HG02610 (cell line): ENCODE data around the gene OGFR.
A peak's percentile ranks its signal among the peaks of the same experiment; 100 is the strongest.

Experiments used
- ATAC-seq: cut with Tn5 transposase; IDR thresholded peaks from one replicate; pipeline ENCODE4 v1.9.1; 2021; ENCODE audit warnings: mild to moderate bottlenecking, moderate library complexity; ENCODE audit not compliant: unreplicated experiment

OGFR gene, protein sequence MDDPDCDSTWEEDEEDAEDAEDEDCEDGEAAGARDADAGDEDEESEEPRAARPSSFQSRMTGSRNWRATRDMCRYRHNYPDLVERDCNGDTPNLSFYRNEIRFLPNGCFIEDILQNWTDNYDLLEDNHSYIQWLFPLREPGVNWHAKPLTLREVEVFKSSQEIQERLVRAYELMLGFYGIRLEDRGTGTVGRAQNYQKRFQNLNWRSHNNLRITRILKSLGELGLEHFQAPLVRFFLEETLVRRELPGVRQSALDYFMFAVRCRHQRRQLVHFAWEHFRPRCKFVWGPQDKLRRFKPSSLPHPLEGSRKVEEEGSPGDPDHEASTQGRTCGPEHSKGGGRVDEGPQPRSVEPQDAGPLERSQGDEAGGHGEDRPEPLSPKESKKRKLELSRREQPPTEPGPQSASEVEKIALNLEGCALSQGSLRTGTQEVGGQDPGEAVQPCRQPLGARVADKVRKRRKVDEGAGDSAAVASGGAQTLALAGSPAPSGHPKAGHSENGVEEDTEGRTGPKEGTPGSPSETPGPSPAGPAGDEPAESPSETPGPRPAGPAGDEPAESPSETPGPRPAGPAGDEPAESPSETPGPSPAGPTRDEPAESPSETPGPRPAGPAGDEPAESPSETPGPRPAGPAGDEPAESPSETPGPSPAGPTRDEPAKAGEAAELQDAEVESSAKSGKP

DNA sequence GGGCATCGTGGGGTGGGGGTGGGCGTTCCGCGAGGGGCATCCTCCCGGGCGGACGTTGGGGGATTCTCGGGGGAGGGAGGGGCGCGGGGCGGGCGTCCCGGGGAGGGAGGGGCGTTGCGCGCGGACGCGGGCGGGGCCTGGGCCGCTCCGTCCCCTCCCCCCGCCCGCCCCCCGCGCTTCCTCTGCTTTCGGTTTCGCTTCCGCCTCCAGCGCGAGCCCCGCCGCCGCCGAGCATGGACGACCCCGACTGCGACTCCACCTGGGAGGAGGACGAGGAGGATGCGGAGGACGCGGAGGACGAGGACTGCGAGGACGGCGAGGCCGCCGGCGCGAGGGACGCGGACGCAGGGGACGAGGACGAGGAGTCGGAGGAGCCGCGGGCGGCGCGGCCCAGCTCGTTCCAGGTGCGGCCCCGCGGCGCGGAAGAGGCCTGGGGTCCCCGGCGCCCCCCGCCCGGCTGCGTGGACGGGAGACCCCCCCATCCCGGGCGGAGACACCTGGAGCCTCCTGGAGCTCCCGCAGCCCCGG is at the start of gene OGFR:
Gene OGFR (plus strand): TSS at position 209 of the 528 bp plus-strand sequence. CDS start 25 bp downstream, at position 234.
- peak; percentile 33 for ATAC-seq

DNA sequence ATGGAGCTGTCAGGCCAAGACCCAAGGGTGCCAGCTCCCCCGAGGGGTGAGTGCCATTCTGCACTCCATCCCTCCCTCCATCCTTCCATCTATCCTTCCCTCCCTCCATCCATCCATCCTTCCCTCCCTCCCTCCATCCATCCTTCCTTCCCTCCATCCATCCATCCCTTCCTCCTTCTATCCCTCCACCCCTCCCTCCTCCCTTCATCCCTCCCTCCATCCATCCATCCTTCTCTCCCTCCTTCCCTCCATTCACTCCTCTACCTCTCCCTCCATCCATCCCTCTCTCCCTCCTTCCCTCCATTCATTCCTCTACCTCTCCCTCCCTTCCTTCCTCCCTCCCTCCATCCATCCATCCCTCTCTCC is 49.7 kb upstream of the OGFR start:
- ATAC-seq = no peak

DNA sequence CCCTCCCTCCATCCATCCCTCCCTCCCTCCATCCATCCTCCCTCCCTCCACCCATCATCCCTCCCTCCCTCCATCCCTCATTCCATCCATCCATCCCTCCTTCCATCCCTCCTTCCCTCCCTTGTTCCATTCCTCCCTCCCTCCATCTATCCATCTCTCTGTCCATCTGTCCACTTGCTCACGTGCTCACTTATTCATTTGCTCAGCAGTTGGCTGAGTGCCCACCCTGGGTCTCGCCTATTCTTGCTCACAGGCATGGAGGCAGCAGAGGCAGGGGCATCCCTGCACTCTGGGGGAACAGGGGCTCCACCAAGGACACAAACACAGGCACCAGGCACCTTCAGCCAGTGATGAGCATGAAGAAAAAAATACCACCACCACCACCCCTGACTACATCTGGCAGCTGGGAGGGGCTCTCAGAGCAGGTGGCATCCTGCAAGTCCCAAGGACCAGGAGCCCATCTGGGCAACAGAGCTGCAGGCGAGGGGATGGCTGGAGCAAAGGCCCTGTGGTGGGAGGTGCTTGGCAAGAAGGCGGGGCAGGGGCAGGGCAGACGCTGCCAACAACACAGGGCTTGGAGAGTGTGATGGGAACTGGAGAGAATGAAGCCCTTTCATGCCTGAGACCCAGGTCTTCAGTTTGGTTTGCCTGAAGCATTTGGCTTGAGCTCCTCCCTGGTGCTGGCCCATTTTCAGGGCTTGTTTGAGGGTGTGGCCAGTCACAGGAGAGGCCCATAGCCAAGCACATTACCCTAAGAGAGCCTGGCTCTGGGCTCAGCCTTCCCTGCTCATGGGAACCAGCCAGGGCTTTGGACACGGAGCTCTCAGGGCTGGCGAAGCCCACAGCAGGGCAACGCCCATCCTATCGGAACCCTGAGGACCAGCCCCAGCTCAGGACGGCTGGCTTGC is 48.6 kb upstream of the OGFR start:
- ATAC-seq = no peak

DNA sequence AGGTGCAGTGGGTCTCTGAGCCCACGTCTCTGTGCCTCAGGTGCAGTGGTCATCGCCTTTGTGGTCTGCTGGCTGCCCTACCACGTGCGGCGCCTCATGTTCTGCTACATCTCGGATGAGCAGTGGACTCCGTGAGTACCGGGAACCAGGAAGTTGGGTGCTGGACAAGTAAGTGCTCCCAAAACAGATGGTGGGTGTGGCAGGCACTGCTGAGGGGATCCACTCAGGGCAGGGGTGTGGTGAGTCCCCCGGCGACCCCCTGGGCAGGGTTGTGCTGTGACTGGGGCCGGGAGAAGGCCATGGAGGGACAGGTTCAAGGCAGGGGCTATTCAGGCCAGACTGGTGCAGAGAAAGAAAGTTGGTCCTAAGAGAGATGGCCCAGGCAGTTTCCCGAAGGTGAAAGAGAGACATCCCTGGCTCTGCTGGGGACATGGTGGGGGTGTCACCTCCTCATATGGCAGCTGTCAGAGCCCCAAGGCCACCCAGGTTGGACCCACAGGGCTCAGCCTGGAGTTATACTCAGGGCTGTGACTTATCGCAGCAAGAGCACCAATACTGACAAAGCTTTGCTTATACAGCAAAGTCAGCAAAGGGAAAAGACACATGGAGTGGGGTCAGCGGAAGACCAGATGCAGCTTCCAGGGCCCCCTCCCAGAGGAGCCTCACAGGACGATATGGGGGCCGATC is 46.3 kb upstream of the OGFR start:
- ATAC-seq = no peak

DNA sequence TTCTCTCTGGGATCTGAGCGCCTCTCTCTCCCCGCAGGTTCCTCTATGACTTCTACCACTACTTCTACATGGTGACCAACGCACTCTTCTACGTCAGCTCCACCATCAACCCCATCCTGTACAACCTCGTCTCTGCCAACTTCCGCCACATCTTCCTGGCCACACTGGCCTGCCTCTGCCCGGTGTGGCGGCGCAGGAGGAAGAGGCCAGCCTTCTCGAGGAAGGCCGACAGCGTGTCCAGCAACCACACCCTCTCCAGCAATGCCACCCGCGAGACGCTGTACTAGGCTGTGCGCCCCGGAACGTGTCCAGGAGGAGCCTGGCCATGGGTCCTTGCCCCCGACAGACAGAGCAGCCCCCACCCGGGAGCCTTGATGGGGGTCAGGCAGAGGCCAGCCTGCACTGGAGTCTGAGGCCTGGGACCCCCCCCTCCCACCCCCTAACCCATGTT is 44.6 kb upstream of the OGFR start:
- no peak for ATAC-seq

DNA sequence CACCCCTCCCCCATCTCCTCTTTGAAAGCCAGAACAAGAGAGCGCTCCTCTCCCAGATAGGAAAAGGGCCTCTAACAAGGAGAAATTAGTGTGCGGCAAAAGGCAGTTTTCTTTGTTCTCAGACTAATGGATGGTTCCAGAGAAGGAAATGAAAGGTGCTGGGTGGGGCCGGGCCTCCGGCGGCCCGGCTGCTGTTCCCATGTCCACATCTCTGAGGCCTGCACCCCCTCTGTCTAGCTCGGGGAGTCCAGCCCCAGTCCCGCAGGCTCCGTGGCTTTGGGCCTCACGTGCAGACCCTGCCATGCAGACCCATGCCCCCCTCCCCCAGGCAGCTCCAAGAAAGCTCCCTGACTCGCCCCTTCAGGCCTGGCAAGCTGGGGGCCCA is 44.2 kb upstream of the OGFR start:
- ATAC-seq = no peak

DNA sequence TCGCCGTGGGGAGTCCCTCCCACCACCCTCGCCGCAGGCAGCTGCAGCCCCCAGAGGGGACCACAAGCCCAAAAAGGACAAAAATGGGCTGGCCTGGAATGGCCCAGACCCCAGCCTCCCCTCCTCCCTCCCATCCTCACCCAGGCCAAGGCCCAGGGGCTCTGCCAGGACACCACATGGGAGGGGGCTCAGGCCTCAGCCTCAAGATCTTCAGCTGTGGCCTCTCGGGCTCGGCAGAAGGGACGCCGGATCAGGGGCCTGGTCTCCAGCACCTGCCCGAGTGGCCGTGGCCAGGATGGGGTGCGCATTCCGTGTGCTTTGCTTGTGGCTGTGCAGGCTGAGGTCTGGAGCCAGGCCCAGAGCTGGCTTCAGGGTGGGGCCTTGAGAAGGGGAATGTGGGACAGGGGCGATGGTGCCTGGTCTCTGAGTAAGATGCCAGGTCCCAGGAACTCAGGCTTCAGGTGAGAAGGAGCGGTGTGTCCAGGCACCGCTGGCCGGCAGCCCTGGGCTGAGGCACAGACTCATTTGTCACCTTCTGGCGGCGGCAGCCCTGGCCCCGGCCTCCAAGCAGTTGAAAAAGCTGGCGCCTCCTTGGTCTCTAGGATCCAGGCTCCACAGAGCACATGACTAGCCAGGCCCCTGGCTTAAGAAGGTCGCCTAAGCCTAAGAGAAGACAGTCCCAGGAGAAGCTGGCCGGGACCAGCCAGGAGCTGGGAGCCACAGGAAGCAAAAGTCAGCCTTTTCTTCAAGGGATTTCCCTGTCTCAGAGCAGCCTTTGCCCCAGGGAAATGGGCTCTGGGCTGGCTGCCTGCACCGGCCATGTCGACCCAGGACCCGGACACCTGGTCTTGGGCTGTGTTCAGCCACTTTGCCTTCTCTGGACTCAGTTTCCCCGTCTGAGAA is 43.5 kb upstream of the OGFR start:
- ATAC-seq = no peak

DNA sequence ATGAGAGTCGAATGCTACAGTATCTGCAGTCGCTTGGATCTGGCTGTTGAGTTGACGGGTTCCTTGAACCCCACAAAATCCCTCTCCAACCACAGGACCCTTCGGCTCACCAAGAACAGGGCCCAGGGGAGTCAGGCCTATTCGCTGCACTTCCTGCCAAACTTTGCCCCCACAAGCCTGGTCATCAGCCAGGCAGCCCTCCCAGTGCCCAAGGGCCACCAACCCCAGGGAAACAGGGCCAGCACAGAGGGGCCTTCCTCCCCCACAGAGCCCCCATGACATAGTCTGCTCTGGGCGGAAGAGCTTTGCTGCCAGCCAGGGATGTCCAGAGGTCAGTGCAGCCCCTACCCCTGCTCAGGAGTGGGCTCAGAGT is 42.9 kb upstream of the OGFR start:
- ATAC-seq = no peak

DNA sequence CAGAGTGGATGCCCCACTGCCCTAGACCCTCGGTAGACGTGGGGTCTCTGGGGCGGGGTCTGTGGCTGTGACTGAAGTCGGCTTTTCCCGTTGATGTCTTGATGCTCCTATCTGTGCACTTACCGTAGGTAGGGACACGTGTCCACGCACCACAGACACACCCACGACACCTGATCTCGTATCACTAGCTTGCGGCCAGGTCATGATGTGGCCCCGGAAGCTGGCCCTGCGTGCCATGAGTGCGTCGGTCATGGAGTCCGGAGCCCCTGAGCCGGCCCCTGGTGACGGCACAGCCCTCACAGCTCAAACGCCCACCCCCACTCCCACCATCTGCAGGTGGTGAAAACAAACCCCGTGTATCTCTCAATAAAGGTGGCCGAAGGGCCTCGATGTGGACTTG is 42.3 kb upstream of the OGFR start:
- ATAC-seq = no peak

DNA sequence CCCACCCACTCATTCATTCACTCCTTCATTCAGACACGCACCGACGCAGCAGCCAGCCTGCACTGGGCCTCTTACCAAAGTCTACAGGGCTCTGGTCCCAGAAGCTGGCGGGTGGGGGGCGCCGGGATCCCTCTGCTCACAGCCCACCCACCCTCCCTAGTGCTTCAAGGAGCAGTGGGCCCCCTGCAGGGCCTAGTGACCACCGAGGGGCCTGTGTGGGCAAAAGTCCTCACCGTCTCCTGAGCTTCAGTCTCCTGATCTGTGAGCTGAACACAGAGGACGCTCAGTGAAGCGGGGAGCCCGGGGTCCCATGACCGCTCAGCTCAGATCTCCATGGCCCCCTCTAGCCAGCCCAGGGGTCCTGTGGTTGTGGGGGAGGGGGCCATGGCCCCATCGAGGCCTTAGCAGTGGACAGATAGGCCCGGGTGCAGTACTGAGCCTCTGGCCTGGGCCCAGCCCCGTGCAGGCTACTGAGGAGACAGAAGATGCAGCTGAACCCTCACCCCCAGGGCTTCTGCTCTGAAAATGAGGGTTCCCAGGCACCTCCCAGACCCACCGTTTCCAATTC is 41.8 kb upstream of the OGFR start:
- no peak for ATAC-seq

DNA sequence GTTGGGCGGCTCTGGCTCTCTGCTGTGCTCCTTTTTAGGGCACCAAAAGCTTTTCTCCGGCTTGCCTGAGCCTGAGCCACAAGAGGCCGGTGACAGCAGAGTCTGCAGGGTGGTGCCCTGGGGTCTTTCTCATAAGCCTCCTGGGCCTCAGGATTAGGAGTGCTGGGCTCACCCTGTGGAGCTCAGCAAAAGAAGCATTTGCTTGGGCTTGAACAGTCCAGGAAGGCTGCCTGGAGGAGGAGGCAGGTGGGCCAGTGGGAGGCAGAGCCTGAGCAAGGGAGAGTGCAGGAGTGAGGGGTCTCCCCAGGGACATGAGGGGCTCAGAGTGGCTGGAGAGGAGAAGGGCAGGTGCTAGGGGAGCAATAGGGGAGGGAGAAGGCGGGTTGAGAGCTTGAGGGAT is 41.2 kb upstream of the OGFR start:
- no peak for ATAC-seq

DNA sequence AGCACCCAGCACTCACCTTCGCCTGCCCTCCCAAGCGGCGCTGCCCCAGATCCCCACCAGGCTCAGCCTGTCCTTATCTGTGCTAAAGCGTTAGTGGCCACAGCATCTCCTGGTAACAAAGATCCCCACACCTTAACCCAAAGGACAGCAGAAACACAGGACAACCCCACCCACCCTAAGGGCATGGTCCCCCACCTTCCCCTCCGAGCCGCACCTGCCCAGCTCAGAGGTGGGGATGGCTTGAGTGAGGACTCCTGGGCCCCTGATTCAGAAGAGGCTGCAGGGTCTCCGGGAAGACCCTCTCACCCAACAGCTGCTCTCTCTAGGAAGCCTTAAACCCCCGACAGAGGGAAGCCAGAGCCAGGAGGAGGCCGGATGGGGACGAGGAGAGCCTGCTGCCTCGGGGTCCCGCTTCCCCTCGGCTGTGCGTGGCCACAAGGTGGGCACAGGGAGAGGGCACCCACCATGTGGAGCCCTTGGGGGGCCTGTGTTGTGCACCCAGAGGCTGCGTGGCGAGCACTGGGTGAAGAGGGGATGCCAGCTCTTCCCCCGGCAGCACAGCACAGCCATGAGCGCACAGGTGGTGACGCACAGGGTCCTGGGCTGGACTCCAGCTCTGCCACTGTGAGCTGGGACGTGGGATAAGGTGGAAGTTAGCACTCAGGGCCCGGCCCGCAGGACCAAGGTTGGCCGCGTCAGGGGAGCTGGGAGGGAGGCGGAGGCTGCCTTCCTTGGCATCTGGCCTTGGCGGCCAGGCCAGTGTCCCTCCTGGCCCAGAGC is 40.3 kb upstream of the OGFR start:
- ATAC-seq = no peak

DNA sequence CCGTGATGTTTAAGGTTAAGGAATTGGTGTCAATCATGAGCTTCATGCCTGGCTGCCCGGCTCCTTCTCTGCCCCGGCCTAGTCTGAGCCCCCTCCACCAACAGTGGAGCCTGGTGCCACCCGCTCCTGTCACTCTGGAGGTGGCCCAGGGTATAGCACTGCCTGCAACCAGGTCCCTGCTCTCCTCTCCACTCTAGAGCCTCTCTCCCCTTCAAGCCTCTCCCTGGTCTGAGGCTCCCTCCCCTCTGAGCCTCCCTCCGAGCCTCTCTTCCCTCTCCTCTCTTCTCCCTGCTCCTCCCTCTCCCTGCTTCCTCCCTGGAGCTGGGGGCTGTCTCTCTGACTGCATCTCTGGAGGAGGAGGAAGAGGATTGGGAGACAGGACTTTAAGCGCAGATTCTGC is 39.6 kb upstream of the OGFR start:
- no peak for ATAC-seq

DNA sequence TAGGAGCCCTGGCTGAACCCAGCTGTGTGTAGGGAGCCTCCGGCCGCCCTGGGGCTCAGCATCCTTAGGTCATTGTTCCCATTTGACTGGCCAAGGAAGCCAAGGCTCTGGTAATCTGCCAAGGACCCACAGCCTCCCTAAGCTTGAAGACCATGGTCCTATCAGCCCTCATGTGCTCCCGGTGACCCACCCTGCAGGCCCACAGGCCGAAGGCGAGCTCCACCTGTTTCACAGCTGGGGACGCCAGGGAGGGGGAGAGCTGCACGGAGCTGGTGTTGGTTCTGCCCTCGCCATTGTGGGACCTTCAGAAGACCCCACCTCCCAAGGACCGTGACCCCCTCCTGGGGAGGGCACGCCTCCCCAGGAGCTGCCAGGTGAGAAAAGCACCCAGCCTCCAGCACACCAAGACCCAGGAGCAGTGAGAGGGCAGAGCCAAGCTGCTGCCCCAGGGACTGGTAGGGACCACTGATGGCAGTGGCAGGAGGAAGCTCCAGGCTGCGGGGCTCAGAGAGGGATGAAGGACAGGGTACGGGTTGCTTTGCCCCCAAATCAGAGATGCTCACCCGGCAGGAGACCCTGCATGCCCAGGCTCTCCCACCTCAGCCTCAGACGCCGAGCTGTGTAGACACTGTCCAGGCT is 39.1 kb upstream of the OGFR start:
- no peak for ATAC-seq

DNA sequence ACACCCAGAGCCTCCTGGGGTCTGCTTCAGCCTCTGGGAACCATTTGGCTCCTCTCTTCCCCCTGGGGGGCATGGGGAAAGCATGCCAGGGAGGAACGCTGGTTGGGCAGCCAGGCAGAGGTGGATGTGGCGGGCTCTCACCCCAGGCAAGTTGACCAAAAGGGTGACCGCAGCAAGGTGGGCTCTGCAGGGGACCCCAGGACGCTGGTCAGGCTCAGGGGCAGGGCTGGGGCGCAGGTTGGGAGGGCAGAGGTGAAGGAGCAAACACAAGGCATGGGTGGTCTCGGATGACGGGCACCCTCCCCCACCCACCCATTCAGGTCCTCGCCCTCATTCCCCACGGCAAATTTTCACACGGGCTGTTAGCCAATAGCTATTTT is 38.6 kb upstream of the OGFR start:
- no peak for ATAC-seq

DNA sequence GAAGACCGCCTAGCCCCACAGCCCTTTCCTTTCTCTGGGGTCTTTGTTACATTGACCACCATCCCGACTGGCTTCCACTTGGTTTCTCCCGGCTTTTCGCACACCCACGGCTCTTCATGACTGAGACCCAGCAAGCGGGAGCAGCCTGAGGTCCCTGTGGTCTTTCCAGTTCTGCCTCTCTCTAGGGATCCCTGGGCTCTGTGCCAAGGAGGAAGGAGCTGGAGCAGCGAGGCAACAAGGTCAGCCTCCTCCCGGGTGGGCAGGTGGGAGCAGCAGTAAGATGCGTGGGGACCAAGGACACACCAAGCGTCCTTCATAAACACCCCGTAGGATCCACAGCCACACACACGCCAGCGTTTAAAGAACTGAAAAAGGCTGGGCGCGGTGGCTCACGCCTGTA is 37.9 kb upstream of the OGFR start:
- ATAC-seq = no peak

DNA sequence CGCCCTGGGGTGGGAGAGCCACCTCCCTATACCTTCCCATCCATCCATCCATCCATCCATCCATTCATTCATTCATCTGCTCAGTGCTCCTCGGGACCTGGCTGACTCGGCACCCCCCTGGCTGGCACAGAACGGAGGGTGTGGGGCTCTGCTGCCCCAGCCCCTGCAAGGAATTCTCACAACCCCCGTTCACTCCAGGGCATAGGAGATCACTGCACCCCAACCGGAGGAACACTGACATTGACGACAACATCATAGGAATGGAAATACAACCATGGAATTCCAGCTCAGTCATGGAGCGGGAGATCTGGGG is 36.4 kb upstream of the OGFR start:
- ATAC-seq = no peak

DNA sequence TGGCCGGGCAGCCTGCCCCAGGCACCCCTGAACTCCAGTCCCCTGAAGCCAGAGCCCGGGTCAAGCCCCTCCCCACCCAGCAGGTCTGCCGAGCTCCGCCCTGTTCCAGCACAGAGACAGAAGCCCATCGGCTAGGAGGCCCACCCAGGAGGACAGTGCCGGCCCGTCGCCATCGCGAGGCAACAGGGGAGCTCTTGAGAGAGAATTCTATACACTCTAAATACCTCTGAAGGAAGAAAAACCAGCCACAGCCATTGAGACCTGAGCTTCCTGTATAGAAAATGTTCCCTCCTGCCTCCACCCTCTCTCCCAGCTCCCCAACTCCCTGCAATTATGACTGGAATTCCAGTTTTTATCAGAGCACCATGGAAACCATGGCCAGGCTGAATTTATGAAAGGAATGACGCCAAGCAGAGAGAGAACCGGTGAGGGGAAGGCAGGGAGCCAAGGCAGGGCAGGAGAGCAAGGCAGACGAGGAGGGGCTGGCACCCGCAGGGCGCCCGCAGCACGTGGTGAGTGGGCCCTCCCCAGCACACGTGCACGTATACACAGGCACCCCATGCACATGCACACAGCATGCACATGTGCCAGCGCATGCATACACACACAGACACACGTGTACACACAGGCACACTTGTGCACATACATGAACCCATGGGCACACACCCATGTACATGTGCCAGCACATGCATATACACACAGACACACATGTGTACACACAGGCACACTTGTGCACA is 35.9 kb upstream of the OGFR start:
- ATAC-seq = no peak
